SU-DHL-6 (cell line): Measurements from ENCODE around the gene AANAT.

ENCODE experiments used
- EZH2phosphoT487 ChIP-seq: fragments of 200-600 bp; sonication (generic), shearing (Covaris generic); conservative IDR thresholded peaks from 2 replicates; pipeline ENCODE4 v1.6.1; 2018; ENCODE audit warnings: mild to moderate bottlenecking, antibody characterized with exemption, low read length, moderate library complexity, mixed read lengths
- TF ChIP-seq, protein P1 (sequence below): fragments of 200-600 bp; sonication (generic); IDR thresholded peaks from one replicate; pipeline ENCODE4 v1.5.1; 2017; ENCODE audit warnings: antibody characterized with exemption, mild to moderate bottlenecking, low read length, moderate library complexity; ENCODE audit not compliant: insufficient read depth, poor library complexity, severe bottlenecking

DNA sequence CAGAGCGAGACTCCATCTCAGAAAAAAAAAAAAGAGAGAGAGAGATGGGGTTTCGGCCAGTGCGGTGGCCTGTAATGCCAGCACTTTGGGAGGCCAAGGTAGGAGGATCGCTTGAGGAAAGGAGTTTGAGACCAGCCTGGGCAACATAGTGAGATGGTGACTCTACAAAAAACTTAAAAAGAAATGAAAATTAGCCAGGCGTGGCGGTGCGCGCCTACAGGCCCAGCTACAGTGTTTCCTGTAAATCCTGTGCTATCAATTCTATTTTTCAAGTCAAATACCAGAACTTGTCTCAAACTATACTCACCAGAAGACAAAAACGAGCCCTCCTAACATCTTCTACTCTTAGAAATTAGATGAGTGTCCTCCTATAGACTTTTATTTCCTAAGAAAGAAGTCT is 33.7 kb upstream of the AANAT start:
- TF ChIP-seq, protein P1, sequence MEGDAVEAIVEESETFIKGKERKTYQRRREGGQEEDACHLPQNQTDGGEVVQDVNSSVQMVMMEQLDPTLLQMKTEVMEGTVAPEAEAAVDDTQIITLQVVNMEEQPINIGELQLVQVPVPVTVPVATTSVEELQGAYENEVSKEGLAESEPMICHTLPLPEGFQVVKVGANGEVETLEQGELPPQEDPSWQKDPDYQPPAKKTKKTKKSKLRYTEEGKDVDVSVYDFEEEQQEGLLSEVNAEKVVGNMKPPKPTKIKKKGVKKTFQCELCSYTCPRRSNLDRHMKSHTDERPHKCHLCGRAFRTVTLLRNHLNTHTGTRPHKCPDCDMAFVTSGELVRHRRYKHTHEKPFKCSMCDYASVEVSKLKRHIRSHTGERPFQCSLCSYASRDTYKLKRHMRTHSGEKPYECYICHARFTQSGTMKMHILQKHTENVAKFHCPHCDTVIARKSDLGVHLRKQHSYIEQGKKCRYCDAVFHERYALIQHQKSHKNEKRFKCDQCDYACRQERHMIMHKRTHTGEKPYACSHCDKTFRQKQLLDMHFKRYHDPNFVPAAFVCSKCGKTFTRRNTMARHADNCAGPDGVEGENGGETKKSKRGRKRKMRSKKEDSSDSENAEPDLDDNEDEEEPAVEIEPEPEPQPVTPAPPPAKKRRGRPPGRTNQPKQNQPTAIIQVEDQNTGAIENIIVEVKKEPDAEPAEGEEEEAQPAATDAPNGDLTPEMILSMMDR, result no peak
- TF ChIP-seq EZH2phosphoT487, result no peak
